Measurements from ENCODE around the gene RNF13.

DNA sequence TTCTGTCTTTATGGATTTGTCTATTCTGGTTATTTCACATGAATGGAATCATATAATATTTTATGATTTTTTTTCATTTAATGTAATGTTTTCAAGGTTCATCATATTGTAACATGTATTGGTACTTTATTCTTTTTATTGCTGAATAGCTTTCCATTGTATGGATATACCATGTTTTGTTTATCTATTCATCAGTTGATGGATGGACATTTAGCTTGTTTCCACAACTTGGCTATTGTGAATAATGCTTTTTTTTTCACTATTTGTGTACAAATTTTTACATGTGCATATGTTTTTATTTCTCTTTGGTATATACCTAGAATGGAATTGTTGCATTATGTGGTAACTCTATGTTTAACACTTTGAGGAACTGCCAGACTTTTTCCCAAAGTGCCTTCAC lies 93.0 kb downstream of the RNF13 start:
- TF ChIP-seq, protein P1, sequence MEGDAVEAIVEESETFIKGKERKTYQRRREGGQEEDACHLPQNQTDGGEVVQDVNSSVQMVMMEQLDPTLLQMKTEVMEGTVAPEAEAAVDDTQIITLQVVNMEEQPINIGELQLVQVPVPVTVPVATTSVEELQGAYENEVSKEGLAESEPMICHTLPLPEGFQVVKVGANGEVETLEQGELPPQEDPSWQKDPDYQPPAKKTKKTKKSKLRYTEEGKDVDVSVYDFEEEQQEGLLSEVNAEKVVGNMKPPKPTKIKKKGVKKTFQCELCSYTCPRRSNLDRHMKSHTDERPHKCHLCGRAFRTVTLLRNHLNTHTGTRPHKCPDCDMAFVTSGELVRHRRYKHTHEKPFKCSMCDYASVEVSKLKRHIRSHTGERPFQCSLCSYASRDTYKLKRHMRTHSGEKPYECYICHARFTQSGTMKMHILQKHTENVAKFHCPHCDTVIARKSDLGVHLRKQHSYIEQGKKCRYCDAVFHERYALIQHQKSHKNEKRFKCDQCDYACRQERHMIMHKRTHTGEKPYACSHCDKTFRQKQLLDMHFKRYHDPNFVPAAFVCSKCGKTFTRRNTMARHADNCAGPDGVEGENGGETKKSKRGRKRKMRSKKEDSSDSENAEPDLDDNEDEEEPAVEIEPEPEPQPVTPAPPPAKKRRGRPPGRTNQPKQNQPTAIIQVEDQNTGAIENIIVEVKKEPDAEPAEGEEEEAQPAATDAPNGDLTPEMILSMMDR (IDR thresholded peaks at IDR 0.05): no peak
- no peak for TF ChIP-seq EZH2 (IDR thresholded peaks at IDR 0.05; ENCODE audit: borderline replicate concordance, insufficient read depth, low read depth, low read length, poor library complexity, severe bottlenecking)
